Measurements from ENCODE around the gene C19orf12. TPM values are rescaled to one million over a fixed set of nuclear protein-coding genes. Genes with fewer than 3 reads are reported as not detected.

The C19orf12 gene
- total RNA-seq, 1 experiment from 2014 or later, result 15.5 TPM

- H3K4me1 Mint-ChIP-seq, result peaks cover 5% of the 10 kb centered on the region
- ChIA-PET CTCF (interaction anchor here (1.0 to 2.8 kb wide), 4 partner anchors 11 to 72 kb away, joined by 3 to 10 read pairs (median 4); no protein-coding TSS in a partner anchor), POLR2A (interaction anchor here (1.2 kb wide), 1 partner anchor 16 kb away, joined by 3 read pairs; no protein-coding TSS in a partner anchor)
- H3K27me3 Mint-ChIP-seq (ENCODE audit: low read depth), result no peaks in the 10 kb centered on the region
- H3K27ac Mint-ChIP-seq, result no peak overlapping the region
- DNase-seq (ENCODE audit: low spot score), result no peak
- no peak for ATAC-seq
- no peak overlapping the region for H3K4me3 Mint-ChIP-seq
- peaks cover 5% of the 10 kb centered on the region for H3K9me3 Mint-ChIP-seq
- TF ChIP-seq GTF2I (CRISPR knock-in tag; conservative IDR thresholded peaks at IDR 0.05), result no peak
- H3K36me3 Mint-ChIP-seq, result no peaks in the 10 kb centered on the region; the same call in 1 of the 2 replicates
These were observed 32.7 kb downstream of the C19orf12 start for GRCh38 chr19:29682236-29682895.

- POLR2A ChIA-PET, result interaction anchor here (1.0 to 1.2 kb wide), 2 partner anchors 15 to 71 kb away, joined by 3 to 5 read pairs; no protein-coding TSS in a partner anchor
- no peak for ATAC-seq
- Mint-ChIP-seq H3K4me1 (peaks cover 5% of the 10 kb centered on the region), H3K9me3 (no peaks in the 10 kb centered on the region), H3K36me3 (no peaks in the 10 kb centered on the region), H3K27me3 (ENCODE audit: low read depth) (no peaks in the 10 kb centered on the region), H3K27ac (no peak overlapping the region), H3K4me3 (no peak overlapping the region)
- CTCF ChIA-PET, result interaction anchor here (0.9 to 2.8 kb wide), 7 partner anchors 10 to 163 kb away, joined by 3 to 10 read pairs (median 3); no protein-coding TSS in a partner anchor
- DNase-seq (ENCODE audit: low spot score), result no peak
- TF ChIP-seq TCF7 (CRISPR knock-in tag; IDR thresholded peaks at IDR 0.05; ENCODE audit: low read depth), result no peak
- no peak for TF ChIP-seq ESRRA (CRISPR knock-in tag; IDR thresholded peaks at IDR 0.05; ENCODE audit: borderline replicate concordance)
- TF ChIP-seq, protein P1, sequence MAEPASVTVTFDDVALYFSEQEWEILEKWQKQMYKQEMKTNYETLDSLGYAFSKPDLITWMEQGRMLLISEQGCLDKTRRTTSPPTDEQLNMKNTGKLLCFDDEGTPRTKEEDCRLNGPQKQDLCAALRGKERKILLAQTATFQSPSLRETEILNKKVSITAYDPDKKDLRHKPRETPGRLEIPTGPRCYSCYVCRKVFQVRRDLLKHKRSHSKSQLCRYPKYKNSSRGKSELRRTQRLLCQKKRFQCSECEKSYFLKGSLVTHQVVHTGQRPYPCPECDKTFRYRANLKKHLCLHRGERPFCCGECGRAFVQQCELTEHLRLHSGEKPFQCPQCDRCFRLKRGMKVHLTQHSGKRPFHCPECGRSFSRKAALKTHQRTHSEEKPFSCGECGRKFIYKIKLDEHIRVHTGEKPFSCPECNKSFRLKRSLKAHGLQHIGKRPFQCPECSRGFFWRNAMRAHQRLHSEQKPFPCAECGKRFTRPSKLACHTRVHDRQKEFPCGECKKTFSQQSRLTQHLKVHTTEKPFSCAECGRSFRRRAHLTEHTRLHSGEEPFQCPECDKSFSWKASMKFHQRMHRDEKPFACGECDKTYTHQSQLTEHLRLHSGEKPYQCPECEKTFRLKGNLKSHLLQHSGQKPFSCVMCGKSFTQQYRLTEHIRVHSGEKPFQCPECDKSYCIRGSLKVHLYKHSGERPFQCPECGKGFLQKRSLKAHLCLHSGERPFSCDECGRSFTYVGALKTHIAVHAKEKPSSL (CRISPR knock-in tag; conservative IDR thresholded peaks at IDR 0.05), result no peak
- TF ChIP-seq FOXJ3 (CRISPR knock-in tag; IDR thresholded peaks at IDR 0.05; ENCODE audit: borderline replicate concordance), result no peak
- no peak for TF ChIP-seq RELA (CRISPR knock-in tag; IDR thresholded peaks at IDR 0.05; ENCODE audit: borderline replicate concordance)
- no peak for TF ChIP-seq ZNF138 (CRISPR knock-in tag; conservative IDR thresholded peaks at IDR 0.05)
- no peak for TF ChIP-seq HMGA2 (CRISPR knock-in tag; IDR thresholded peaks at IDR 0.05)
- no peak for TF ChIP-seq IRF1 (CRISPR knock-in tag; IDR thresholded peaks at IDR 0.05)
- TF ChIP-seq IRF2 (CRISPR knock-in tag; IDR thresholded peaks at IDR 0.05; ENCODE audit: borderline replicate concordance, low read depth), result no peak
These were observed 33.4 kb downstream of the C19orf12 start for GRCh38 chr19:29681422-29682235.

DNA sequence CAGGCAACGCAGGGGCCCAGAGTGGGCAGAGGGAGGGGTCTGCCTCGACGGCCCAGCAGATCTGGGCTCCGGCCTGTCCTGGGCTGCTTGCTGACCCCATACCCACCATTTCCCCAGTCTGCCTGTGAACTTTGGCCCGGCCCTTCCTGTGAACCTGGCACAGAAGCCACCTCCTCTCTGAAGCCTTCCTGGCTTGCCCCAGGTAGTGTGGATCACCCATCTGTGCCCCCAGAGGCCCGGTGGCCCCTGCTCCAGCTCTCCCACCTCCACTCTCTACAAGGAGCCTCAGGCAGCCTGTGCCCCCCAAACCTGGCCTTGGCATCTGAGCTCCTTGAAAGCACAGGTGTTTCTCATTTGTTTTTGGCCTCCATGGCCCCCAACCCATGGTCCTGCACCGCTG lies 34.1 kb downstream of the C19orf12 start:
- no peak overlapping the region for H3K27ac Mint-ChIP-seq
- no peak for DNase-seq (ENCODE audit: low spot score)
- H3K9me3 Mint-ChIP-seq, result no peaks in the 10 kb centered on the region
- ChIA-PET CTCF (interaction anchor here (0.9 to 2.8 kb wide), 7 partner anchors 10 to 164 kb away, joined by 3 to 10 read pairs (median 3); no protein-coding TSS in a partner anchor), POLR2A (interaction anchor here (1.0 to 1.2 kb wide), 2 partner anchors 15 to 70 kb away, joined by 3 to 5 read pairs; no protein-coding TSS in a partner anchor)
- H3K27me3 Mint-ChIP-seq (ENCODE audit: low read depth), result no peaks in the 10 kb centered on the region
- H3K4me3 Mint-ChIP-seq, result no peak overlapping the region
- no peak for ATAC-seq
- no peaks in the 10 kb centered on the region for H3K36me3 Mint-ChIP-seq
- peaks cover 5% of the 10 kb centered on the region for H3K4me1 Mint-ChIP-seq
- no peak for TF ChIP-seq ELF4 (CRISPR knock-in tag; IDR thresholded peaks at IDR 0.05; ENCODE audit: low read depth)
- TF ChIP-seq PRDM15 (CRISPR knock-in tag; IDR thresholded peaks at IDR 0.05), result no peak
- TF ChIP-seq ZNF263 (CRISPR knock-in tag; IDR thresholded peaks at IDR 0.05; ENCODE audit: low read depth), result no peak
- TF ChIP-seq RELA (CRISPR knock-in tag; IDR thresholded peaks at IDR 0.05; ENCODE audit: borderline replicate concordance), result no peak
- TF ChIP-seq MAX (CRISPR knock-in tag; IDR thresholded peaks at IDR 0.05), result no peak
- no peak for TF ChIP-seq TEAD4 (CRISPR knock-in tag; IDR thresholded peaks at IDR 0.05)
- TF ChIP-seq EMX1 (CRISPR knock-in tag; IDR thresholded peaks at IDR 0.05), result no peak
- TF ChIP-seq, protein P2, sequence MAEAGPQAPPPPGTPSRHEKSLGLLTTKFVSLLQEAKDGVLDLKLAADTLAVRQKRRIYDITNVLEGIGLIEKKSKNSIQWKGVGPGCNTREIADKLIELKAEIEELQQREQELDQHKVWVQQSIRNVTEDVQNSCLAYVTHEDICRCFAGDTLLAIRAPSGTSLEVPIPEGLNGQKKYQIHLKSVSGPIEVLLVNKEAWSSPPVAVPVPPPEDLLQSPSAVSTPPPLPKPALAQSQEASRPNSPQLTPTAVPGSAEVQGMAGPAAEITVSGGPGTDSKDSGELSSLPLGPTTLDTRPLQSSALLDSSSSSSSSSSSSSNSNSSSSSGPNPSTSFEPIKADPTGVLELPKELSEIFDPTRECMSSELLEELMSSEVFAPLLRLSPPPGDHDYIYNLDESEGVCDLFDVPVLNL (CRISPR knock-in tag; IDR thresholded peaks at IDR 0.05; ENCODE audit: borderline replicate concordance, low read depth), result no peak
- no peak for TF ChIP-seq IRF2 (CRISPR knock-in tag; IDR thresholded peaks at IDR 0.05; ENCODE audit: borderline replicate concordance, low read depth)
- TF ChIP-seq ZNF121 (CRISPR knock-in tag; IDR thresholded peaks at IDR 0.05), result no peak
- TF ChIP-seq ATF6 (CRISPR knock-in tag; IDR thresholded peaks at IDR 0.05), result no peak
